UCSD-AML1 (cell line): Measurements from ENCODE around the gene PLCD1.
A peak's percentile ranks its signal among the peaks of the same experiment; 100 is the strongest.

Experiments used
- DNase-seq: peaks from one replicate; lab custom pipeline; 2025; ENCODE audit not compliant: unreplicated experiment; lab: John Stamatoyannopoulos, UW

Gene PLCD1

DNA sequence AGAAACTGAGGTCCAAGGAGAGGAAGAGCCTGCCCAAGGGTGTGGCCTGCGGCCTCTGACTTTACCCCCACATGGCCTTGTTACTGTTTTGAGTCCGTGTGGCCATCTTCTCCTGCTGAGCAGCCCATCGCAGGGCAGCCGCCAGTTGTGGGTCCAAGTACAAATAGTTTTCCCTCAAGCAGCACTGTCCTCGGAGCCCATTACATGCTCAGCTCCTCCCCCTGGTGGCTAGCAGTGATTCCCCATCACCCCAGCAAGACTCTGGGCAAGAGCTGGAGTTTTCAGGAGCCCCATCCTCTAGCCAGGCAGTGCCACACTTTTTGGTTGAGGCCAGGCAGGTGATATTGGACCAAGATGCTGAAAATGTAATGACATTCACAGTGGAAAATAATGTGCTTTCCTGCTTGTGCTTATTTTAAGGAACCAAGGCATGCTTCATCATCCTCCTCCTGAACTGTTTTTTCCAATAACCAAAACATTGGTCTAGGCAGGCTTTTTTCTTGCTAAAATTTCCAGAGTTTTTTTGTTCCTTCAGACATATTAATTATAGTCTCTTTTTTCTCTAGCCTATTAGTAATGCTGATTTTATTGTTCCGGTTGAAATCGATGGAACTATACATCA lies 62.1 kb downstream of the PLCD1 start:
- DNase-seq, result peak; percentile 68

DNA sequence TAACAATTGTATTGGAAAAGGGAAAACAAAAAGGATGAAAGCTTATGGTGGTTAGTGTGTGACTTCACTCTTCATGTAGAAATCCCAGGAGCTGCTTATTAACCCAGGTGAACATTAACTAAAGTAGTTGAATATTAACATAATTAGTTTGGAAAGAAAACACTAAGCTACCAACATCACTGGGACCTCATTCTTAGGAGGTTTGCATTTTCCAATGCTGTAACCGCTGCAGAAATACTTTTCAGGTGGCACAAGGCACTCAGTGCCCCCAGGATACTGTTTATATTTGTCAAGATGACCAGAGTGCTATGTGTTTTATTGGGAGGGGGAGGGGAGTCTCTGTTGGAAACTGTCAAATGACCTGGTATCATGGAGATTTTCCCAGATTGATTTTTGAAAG lies 64.7 kb downstream of the PLCD1 start:
- no peak for DNase-seq

DNA sequence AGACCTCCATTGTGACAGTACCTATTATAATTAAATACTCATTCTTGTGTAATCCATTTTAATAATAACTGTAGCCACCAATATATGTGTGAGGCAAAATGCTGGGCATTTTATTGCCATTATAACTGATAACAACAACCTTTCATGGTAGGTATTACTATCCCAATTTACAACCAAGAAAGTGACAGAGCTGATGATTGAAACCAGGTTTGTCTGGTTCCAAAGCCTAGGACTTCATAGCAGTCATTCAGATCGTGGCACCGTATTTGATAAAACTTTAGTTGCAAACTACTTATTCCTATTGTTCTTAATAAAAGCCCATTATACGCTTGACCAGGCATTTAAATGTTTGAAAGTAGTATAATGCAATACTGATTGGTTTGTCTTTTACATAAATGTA lies 65.3 kb downstream of the PLCD1 start:
- DNase-seq, result no peak

- DNase-seq, result no peak
Observed at GRCh38 chr3:37963635-37964034, 65.8 kb downstream of the PLCD1 start.

DNA sequence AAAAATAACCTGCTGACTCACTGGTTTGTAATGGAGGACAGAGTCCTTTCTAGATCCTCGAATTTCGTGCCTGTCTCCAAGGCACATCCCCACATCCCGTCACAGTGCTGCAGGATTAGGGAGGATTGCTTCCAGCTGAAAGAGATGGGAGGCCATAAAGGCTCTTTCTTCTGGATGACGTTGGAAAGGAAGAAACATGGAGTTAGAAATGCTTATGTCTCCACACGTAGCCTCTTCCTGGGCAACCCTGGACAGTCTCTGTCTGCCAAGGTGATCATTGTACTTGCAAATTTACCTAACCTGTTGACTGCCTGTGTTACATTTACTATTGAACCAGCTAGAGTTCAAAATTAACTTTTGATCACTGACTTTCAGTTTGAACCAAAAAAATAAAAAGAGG lies 66.4 kb downstream of the PLCD1 start:
- DNase-seq, result no peak

GRCh38 chr3:37961622-37962431 lies 67.6 kb downstream of the PLCD1 start:
- no peak for DNase-seq

GRCh38 chr3:37957539-37957936 lies 71.9 kb downstream of the PLCD1 start:
- DNase-seq, result no peak
